Esophagus (tissue), 2 donors: ENCODE data around the gene EIF1AD. TPM values are rescaled to one million over a fixed set of nuclear protein-coding genes. Genes with fewer than 3 reads are reported as not detected.
A peak's percentile ranks its signal among the peaks of the same experiment; 100 is the strongest.

Experiments
- H3K27ac ChIP-seq, 2 donors: one replicate each; pipeline ENCODE4 v1.5.1; 2013; ENCODE audit warnings: low read depth in 2 of 2, mild to moderate bottlenecking in 2 of 2, inconsistent platforms in 1 of 2, low read length in 1 of 2, moderate library complexity in 1 of 2
- H3K27me3 ChIP-seq, 2 donors: one replicate each; pipeline ENCODE4 v1.6.1; 2013; ENCODE audit warnings: low read length in 2 of 2, control low read depth in 1 of 2, mild to moderate bottlenecking in 1 of 2; ENCODE audit not compliant: insufficient read depth in 2 of 2, control insufficient read depth in 1 of 2
- H3K36me3 ChIP-seq, 2 donors: one replicate each; pipeline ENCODE4 v1.6.1; 2013; ENCODE audit warnings: low read length in 1 of 2; ENCODE audit not compliant: control insufficient read depth in 2 of 2, insufficient read depth in 2 of 2
- H3K4me1 ChIP-seq, 2 donors: one replicate each; pipeline ENCODE4 v1.6.1; 2013; ENCODE audit warnings: low read length in 1 of 2; ENCODE audit not compliant: control insufficient read depth in 2 of 2, insufficient read depth in 2 of 2
- H3K4me3 ChIP-seq, 2 donors: one replicate each; pipeline ENCODE4 v1.5.1; 2013; ENCODE audit warnings: low read length in 2 of 2, mild to moderate bottlenecking in 2 of 2, low read depth in 1 of 2, moderate library complexity in 1 of 2
- H3K9me3 ChIP-seq, 2 donors: one replicate each; pipeline ENCODE4 v1.6.1; 2013; ENCODE audit warnings: mild to moderate bottlenecking in 2 of 2, low read depth in 1 of 2, low read length in 1 of 2, moderate library complexity in 1 of 2; ENCODE audit not compliant: control insufficient read depth in 2 of 2, insufficient read depth in 1 of 2
- WGBS, 2 donors: extraction: QIAGEN DNeasy Blood & Tissue Kit; methylation state at CpG; one replicate each; pipeline ENCODE4 v1.1.7; 2013; 5-methylcytosine and 5-hydroxymethylcytosine counted together
- polyA plus RNA-seq, 2 donors: library from polyadenylated mRNA; stranded (reverse); fragments of 200-250 nt; gene quantifications; one replicate each; pipeline ENCODE4 v1.2.3, GENCODE V29; 2013
- donor health status: healthy with polysubstance abuse.
- donor health status: Bipolar disorder and iron deficiency.

Gene EIF1AD
- polyA plus RNA-seq, 2 donors: 13.6 to 17.8 TPM

DNA sequence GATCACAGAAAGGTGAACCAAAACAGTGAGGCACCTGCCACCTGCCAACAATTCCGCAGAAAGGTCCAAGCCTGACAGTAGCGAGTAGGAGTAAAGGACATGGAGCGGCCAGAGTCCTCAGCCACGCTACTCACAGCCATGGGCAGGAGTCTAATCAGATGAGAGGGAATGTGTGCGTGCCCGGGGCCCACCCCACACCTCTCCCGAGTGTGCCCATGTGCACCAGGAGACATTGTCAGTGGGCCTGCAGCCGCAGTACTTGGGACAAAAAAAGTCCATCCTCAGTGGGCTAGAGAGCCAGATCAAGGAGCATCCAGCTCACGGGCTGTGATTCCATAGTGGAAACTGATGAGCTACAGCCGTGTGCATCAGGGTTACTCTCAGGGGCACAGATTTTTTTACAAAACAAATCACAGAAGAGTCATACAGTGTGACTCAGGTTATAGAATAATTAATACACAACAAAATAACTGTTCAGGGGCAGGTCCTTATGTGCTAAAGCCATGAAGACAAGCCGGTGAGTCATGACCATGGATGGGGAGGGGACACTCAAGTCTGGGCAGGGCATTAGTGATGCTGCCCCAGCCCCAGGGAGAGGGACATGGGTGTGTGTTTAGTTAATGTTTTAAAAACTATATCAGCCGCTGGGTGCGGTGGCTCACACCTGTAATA is 28.4 kb downstream of the EIF1AD start:
- Histone ChIP-seq H3K9me3 (no peaks in the 10 kb centered on the region), H3K4me3 (no peak overlapping the region), H3K27ac (peak overlapping the region in 1 of 2 donors; percentile 47), H3K36me3 (peaks cover 0 to 38% of the 10 kb centered on the region in 2 donors), H3K27me3 (no peaks in the 10 kb centered on the region), H3K4me1 (peaks cover 0 to 3% of the 10 kb centered on the region in 2 donors)
- 83 to 88% methylated on average over 13 of the region's 13 CpGs for WGBS, 2 donors

GRCh38 chr11:65972116-65972515 is 29.8 kb downstream of the EIF1AD start:
- peaks cover 6 to 34% of the 10 kb centered on the region in 2 donors for H3K36me3 ChIP-seq
- H3K27me3 ChIP-seq: no peaks in the 10 kb centered on the region
- 96 to 98% methylated on average over 8 of the region's 8 CpGs for WGBS, 2 donors
- no peak overlapping the region for H3K27ac ChIP-seq
- H3K4me3 ChIP-seq: no peak overlapping the region
- no peaks in the 10 kb centered on the region for H3K9me3 ChIP-seq
- H3K4me1 ChIP-seq: peaks cover 0 to 3% of the 10 kb centered on the region in 2 donors

GRCh38 chr11:65968600-65969482 is 33.1 kb downstream of the EIF1AD start:
- Histone ChIP-seq H3K36me3 (peaks cover 25 to 49% of the 10 kb centered on the region in 2 donors), H3K4me1 (peaks cover 0 to 3% of the 10 kb centered on the region in 2 donors), H3K4me3 (no peak overlapping the region), H3K9me3 (no peaks in the 10 kb centered on the region), H3K27ac (peak overlapping the region in 1 of 2 donors; percentile 47), H3K27me3 (no peaks in the 10 kb centered on the region)
- 81 to 86% methylated on average over 12 to 15 of the region's 15 CpGs for WGBS, 2 donors

GRCh38 chr11:65967329-65967934 is 34.5 kb downstream of the EIF1AD start:
- H3K4me1 ChIP-seq: peaks cover 0 to 8% of the 10 kb centered on the region in 2 donors
- no peak overlapping the region for H3K4me3 ChIP-seq
- no peak overlapping the region for H3K27ac ChIP-seq
- WGBS, 2 donors: 91 to 93% methylated on average over 28 to 30 of the region's 30 CpGs
- H3K9me3 ChIP-seq: no peaks in the 10 kb centered on the region
- no peaks in the 10 kb centered on the region for H3K27me3 ChIP-seq
- peaks cover 25 to 49% of the 10 kb centered on the region in 2 donors for H3K36me3 ChIP-seq

- H3K4me1 ChIP-seq: peaks cover 0 to 8% of the 10 kb centered on the region in 2 donors
- H3K27ac ChIP-seq: no peak overlapping the region
- 94% methylated on average over 36 of the region's 36 CpGs for WGBS, 2 donors
- H3K4me3 ChIP-seq: no peak overlapping the region
- H3K27me3 ChIP-seq: no peaks in the 10 kb centered on the region
- H3K9me3 ChIP-seq: no peaks in the 10 kb centered on the region
- H3K36me3 ChIP-seq: peaks cover 25 to 49% of the 10 kb centered on the region in 2 donors
Observed at GRCh38 chr11:65965986-65966762, 35.8 kb downstream of the EIF1AD start.

DNA sequence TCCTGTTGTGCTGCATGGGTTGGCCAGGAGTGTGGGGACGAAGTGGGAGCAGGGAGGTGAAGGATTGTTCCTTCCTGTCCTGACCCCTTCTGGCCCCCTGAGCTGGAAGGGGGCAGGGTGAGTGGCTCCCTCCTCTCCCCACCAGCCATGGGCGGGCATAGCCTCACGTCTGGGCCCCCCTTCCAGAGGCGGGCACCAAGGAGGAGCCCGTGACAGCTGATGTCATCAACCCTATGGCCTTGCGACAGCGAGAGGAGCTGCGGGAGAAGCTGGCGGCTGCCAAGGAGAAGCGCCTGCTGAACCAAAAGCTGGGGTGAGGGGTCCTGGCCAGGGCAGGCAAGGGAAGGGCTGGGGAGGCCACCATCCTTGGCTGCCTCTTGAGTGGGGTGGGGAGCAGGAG is 37.1 kb downstream of the EIF1AD start:
- Histone ChIP-seq H3K9me3 (no peaks in the 10 kb centered on the region), H3K4me3 (no peak overlapping the region), H3K27me3 (no peaks in the 10 kb centered on the region), H3K27ac (no peak overlapping the region), H3K4me1 (peaks cover 0 to 8% of the 10 kb centered on the region in 2 donors), H3K36me3 (peaks cover 25 to 46% of the 10 kb centered on the region in 2 donors)
- WGBS, 2 donors: 86 to 91% methylated on average over 10 of the region's 10 CpGs

DNA sequence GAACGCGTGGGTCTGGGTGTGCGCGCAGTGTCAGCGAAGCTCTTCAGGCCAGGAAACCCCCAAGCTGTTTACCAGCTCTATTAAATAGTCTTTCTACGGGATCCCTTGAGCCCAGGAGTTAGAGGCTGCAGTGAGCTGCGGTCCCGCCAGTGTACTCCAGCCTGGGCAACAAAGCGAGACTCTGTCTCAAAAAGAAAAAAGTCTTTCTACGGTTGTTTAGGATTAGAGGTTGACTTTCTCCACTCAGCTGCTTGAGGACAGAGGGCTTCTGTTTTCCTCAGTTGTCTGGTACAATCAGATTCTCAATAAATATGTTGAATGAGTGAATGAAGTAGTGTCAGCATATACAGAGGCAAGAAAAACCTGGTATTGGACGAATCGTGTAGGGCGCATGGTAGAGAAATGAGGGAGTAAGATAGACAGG is 39.8 kb downstream of the EIF1AD start:
- Histone ChIP-seq H3K4me3 (peak overlapping the region; percentile 95 to 99), H3K4me1 (peaks cover 0 to 6% of the 10 kb centered on the region in 2 donors), H3K27ac (peak overlapping the region; percentile 88 to 97), H3K36me3 (peaks cover 19 to 29% of the 10 kb centered on the region in 2 donors), H3K9me3 (no peaks in the 10 kb centered on the region), H3K27me3 (no peaks in the 10 kb centered on the region)
- WGBS, 2 donors: 6 to 8% methylated on average over 13 of the region's 13 CpGs

DNA sequence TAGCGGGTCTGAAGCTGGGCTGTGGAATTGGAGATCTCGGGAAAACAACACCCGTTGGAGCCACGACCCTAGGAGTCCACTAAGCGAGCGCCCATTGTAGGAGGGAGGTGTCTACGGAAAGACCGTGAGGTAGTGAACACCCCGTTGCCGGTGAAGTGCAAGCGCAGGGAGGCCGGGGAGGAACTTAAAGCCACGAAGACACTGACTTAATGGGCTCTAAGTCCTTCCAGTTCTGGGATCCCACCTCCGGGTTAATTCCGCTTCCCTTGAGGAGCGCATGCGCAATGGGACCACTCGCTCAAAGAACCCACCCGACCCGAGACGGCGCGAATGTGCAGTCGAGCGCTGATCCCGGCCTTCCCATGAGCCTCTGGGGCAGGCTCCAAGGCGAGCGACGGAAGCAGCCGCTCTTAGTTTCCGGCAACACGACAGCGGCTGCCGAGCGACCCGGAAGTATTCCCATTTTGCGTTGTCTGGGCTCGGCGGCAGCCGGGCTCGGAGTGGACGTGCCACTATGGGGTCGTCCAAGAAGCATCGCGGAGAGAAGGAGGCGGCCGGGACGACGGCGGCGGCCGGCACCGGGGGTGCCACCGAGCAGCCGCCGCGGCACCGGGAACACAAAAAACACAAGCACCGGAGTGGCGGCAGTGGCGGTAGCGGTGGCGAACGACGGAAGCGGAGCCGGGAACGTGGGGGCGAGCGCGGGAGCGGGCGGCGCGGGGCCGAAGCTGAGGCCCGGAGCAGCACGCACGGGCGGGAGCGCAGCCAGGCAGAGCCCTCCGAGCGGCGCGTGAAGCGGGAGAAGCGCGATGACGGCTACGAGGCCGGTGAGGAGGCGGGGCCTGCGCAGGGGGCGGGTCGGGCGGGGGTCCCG is 40.5 kb downstream of the EIF1AD start, which contains the start of gene SART1:
Gene SART1, plus strand, starts transcription at position 468 of the 874 bp plus-strand sequence. Its CDS starts 47 bp downstream, at position 515.
- H3K9me3 ChIP-seq: no peaks in the 10 kb centered on the region
- WGBS, 2 donors: 1% methylated on average over 79 to 97 of the region's 97 CpGs
- H3K4me3 ChIP-seq: peak within 1 kb of the TSS; percentile 95 to 99
- peak within 1 kb of the TSS; percentile 88 to 97 for H3K27ac ChIP-seq
- H3K27me3 ChIP-seq: no peaks in the 10 kb centered on the region
- H3K4me1 ChIP-seq: peaks cover 0 to 6% of the 10 kb centered on the region in 2 donors
- peaks cover 17 to 23% of the 10 kb centered on the region in 2 donors for H3K36me3 ChIP-seq
